HCT116 (cell line): ENCODE results near the gene SLC44A1.

Experiments
- ATF3 ChIP-seq: IDR thresholded peaks from 2 replicates; pipeline ENCODE4 v1.6.1; 2012
- CTCF ChIP-seq, 3 experiments: fragments of 200-600 bp in 1 of 3; sonication (generic) in 1 of 3; IDR thresholded peaks in 2 of 3; conservative IDR thresholded peaks in 1 of 3; 2 replicates each; pipeline ENCODE4 v1.5.1; 2012 to 2017; ENCODE audit warnings: low read depth in 2 of 3, low read length in 2 of 3, antibody characterized with exemption in 1 of 3, borderline replicate concordance in 1 of 3, control low read depth in 1 of 3, mild to moderate bottlenecking in 1 of 3, mixed read lengths in 1 of 3, mixed run types in 1 of 3, moderate library complexity in 1 of 3; ENCODE audit not compliant: insufficient read depth in 1 of 3
- MAX ChIP-seq: IDR thresholded peaks from 2 replicates; pipeline ENCODE4 v1.6.1; 2012
- POLR2A ChIP-seq: IDR thresholded peaks from 2 replicates; pipeline ENCODE4 v1.7.0; 2011; ENCODE audit warnings: borderline replicate concordance; ENCODE audit not compliant: insufficient read depth, insufficient read length; ENCODE audit errors: extremely low read depth
- POLR2AphosphoS5 ChIP-seq: IDR thresholded peaks from 2 replicates; pipeline ENCODE4 v1.6.1; 2011; ENCODE audit warnings: mild to moderate bottlenecking, low read depth, low read length, moderate library complexity
- RAD21 ChIP-seq: IDR thresholded peaks from 2 replicates; pipeline ENCODE4 v1.6.1; 2012; ENCODE audit warnings: low read depth, mild to moderate bottlenecking
- REST ChIP-seq: IDR thresholded peaks from 2 replicates; pipeline ENCODE4 v1.6.1; 2012; ENCODE audit warnings: low read depth
- TCF7L2 ChIP-seq: IDR thresholded peaks from 2 replicates; pipeline ENCODE4 v1.7.0; 2011; ENCODE audit warnings: borderline replicate concordance, inconsistent platforms; ENCODE audit not compliant: insufficient read depth, insufficient read length; ENCODE audit errors: extremely low read depth
- YY1 ChIP-seq: IDR thresholded peaks from 2 replicates; pipeline ENCODE4 v1.6.1; 2011; ENCODE audit warnings: low read length, low read depth, moderate library complexity, mild to moderate bottlenecking; ENCODE audit not compliant: insufficient replicate concordance; ENCODE audit errors: extremely low read depth
- ZFX ChIP-seq: fragments of 450-650 bp; IDR thresholded peaks from 2 replicates; pipeline ENCODE4 v1.6.1; 2017

- TF ChIP-seq CTCF (IDR thresholded peaks at IDR 0.05 in 2 of 3, conservative IDR thresholded peaks at IDR 0.05 in 1 of 3; ENCODE audit: borderline replicate concordance in 1 of 3, insufficient read depth in 1 of 3, low read depth in 2 of 3, low read length in 2 of 3): no peak
- no peak for TF ChIP-seq POLR2AphosphoS5
- TF ChIP-seq ZFX: no peak
- no peak for TF ChIP-seq POLR2A
- TF ChIP-seq ATF3: no peak
- no peak for TF ChIP-seq RAD21
- no peak for TF ChIP-seq REST
- TF ChIP-seq MAX: no peak
- no peak for TF ChIP-seq TCF7L2
- TF ChIP-seq YY1: no peak
Observed at GRCh38 chr9:105238302-105238701, 6.1 kb upstream of the SLC44A1 start.
